HK-2 (cell line): ENCODE measurements around the gene STARD10.

Source experiments
- DNase-seq: peaks from one replicate; pipeline ENCODE4 v3.0.0-alpha.2; 2018; ENCODE audit not compliant: unreplicated experiment

STARD10 gene

DNA sequence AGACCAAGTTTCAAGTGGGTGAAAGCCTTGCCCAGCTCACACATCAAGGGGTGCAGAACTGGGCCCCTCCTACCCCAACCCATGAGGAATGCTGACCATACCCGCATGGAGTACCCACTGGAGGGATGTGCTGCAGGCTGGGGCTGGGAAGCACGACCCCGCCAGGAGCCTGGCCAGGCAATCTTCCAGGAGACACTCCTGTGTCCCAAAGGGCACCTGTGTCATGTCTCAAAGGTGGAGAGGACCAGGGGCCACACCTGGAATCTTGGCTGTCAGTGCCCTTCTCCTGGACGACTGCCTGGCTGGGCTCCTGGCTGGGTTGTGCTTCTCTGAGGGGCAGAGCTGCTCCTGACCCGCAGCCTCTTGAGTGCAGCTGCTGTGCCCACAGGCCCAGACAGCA is 48.3 kb downstream of the STARD10 start:
- no peak for DNase-seq

DNA sequence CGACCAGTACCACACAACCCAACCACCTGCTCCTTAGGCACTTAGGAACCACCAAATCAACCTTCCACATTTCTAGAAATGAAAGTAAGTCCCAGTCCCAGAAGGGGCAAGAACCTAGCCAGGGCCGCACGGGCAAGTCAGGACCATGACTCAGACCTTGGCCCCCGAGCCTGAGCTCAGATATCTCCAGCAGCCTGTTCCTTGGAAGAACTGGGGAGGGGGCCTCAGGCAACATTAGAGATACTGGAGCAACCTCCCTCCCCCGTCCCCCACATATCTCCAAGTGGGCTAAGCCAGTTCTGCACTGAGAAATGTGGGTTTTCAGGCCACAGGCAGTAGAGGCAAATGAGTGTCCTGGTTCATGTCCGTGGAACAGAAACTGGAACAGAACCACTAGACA is 49.4 kb downstream of the STARD10 start:
- DNase-seq: no peak

DNA sequence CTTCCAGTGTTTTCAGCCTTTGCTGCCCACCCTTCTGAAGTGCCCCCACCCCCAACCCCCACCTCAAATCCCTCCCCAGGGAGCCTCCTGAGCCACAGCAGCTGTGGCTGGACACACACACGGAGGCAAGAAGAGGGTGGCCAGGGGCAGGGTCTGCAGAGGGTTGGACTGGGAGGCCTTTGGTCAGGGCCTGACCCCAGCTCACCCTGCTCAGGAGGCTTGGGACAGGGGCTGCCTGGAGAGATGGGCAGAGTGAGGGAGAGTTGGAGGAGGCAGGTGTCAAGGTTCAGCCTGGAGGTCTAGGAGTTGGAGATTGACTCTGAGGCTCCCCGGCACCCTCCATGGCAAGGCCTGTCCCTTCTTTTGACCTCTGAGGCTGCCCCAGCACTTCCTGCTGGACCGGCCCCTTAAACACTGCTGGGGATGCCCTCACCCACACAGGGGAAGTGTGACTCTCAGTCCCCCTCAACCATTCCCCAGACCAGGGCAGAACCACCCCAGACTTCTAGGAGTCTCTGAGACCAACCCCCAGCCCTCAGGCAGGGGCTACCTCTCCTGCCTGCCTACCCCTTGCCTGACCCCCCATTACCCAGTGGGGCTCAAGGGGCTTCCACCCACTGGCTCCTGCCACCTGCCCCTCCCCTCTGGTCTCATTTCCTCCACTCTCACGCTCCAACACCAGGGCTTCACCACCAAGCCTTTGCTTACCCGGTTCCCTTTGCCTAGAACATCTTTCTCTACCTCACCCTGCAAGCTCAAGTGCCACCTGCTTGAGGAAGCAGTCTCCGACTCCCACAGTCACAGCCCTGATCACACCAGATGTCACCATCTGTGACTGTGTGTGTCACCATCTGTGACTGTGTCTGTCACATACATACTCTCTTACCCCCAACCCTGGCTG is 50.3 kb downstream of the STARD10 start:
- no peak for DNase-seq

DNA sequence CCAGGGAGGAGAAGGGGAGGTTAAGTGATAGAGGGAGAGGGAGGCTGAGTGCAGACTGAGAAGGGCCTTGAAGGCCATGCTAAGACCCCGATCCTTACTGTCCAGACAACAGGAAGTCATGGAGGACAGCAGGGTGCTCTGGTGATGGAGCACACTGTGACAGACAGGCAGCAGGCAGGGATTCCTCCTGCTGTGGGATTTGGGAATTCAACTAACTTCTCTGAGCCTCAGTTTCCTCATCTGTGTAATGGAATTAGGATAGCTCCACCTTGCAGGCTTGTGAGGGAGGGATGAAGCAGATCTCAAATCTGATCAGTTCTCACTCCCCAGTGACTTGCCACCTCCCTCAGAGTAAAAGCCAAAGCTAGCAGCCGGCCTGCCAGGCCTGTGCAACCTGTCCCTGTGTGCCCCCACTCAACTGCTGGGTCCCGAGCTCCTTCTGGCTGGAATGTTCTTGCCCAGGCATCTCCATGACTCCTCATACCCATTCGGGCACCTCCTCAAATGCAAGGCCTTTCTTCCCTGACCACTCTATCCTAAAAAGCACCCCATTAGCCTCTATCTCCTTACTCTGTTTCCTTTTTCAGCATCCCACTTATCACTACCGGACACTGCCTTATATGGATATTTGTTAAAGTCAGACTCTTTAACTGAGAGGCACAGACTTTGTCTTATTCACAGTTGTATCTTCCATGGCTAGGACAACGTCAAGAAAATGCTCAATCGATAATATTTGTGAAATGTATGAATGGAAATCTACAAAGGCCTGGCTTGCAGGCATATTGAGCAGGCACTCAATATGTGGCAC is 51.1 kb downstream of the STARD10 start:
- DNase-seq: no peak

DNA sequence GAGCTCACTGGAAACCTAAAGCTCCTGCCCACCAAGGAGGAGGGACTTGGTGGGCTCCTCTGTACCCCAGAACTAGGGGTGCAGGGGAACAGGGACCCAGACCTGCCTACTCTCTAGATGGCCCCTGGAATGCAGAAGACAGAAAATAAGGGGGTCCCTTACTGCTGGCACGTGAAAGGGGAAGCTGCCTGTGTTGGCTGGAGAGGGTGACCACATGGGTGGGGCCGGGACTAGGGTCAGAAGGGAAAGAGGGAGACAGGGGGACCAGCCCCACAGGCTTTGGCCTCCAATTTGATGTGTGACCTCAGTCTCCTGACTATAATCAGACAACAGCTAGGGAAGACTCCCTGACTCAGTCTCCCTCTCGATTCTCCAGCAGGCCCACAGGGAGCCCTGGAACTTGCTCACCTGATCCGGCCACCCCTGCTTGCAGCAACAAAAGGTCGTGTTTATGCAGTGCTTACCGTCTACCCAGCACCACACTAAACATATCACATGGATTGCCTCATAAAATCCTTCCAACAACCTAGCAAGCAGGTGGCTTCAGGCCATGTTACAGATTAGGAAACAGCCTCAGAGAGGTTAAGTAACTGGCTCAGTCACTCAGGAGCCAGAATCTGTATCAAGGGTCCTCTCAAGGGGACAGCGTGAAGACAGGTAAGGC is 51.9 kb downstream of the STARD10 start:
- DNase-seq: no peak

DNA sequence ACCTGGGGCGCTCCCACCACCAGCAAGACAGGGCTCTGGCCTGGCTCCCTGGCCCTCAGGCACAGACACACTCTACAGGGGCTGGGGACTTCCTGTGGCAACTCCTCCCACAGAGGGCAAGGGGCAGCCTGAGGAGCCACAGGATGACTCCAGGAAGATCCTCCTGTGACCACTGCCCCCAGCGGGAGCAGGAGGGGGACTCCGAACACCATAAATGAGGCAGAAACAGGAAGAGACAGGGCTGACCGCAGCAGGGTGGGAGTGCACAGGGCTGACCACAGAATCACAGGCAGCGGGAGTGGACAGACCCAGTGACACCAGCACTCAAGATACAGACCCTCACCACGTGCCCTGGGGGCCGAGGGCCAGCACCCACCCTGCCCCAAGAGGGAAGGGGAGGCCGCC is 52.4 kb downstream of the STARD10 start:
- DNase-seq: peak; percentile 57

DNA sequence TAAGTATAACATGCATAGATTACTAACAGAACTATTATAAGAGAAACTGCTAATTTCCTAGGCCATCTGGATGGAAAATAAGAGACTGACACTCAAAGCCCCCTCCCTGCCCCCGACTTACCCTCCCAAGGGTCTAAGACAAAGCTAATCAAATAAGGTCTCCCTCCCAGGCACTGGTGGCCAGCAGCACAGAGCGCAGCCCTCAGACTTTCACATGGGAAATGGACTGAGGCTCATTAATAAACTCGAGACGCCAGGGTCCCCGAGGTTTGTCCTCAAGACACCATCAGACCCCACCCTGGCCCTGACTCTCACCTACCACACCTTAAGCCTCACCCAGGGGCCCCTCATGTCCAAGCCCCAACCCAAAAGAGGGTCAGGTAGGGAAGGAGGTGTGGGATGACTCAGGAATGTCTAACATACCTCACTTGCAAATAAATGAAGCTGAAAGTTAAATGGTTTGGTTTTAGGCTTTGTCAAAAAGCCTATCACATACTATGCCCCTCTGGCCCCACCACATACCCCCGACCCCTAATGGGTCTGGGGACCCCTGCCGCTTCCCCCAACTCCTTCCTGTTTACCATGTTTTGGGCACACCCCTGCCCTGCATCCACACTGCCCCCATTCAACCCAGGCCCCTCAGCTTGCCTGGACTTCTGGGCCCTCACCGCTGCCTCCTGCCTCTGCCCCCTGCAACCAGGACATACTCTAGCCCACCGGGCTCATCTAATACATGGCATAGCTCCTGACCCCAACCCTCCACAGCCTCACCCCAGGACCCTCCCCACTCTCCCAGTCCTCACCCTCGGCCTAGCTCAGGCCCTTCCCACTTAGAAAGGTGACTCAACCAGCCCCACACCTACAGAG is 53.1 kb downstream of the STARD10 start:
- no peak for DNase-seq

DNA sequence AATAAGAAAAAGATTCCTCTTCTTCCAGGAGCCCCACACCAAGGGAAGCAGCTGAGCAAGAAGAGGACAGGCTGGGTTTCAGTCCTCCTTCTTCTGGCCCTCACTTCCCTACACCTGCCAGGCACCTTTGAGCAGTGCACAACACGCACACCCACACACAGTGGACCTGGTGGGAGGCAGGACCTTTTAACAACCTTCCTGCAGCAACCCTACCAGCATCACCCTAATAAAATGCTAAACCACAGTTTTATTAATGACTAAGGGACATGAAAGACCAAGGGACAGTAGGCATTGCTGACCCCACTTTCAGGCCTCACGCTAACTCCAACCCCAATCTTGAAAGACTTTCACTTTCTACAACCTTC is 53.8 kb downstream of the STARD10 start:
- no peak for DNase-seq

DNA sequence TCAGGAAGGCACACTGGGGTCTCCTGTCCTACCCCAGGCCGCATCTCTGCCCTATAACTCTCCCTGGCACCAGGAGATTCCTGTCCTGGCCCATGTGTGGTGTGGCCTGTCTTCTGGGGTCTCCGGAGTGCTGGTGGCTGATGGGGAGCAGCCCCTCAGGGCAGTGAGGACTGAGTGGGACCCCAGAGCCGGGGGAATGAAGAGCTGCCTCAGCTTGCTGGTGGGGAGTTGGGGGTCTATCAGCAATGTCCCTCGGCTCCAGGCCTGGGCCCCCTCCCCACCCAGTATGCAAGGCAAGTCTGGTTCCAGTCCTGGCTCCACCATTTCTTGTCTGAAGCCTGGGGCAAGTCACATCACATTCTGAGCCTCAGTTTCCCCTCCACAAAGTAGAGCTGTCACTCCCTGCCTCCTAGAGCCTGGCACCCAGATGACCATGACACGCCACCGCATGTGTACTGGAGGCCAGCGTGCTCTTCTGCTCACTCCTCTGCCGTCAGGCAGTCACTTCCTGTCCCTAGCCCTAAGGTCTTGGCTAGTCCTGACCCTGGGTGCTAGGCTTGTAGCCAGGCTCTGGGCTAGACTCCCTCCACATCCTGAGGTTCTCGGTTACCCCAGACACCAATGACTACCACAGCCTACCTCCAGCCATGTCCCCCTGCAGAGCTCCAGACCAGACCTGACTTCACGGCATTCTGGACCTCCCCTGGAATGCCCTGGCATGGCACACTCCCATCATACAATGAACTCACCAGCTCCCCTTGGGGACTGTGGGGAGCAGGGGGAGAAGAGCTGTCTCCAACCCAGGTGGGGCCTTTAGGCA is 54.4 kb downstream of the STARD10 start:
- no peak for DNase-seq

DNA sequence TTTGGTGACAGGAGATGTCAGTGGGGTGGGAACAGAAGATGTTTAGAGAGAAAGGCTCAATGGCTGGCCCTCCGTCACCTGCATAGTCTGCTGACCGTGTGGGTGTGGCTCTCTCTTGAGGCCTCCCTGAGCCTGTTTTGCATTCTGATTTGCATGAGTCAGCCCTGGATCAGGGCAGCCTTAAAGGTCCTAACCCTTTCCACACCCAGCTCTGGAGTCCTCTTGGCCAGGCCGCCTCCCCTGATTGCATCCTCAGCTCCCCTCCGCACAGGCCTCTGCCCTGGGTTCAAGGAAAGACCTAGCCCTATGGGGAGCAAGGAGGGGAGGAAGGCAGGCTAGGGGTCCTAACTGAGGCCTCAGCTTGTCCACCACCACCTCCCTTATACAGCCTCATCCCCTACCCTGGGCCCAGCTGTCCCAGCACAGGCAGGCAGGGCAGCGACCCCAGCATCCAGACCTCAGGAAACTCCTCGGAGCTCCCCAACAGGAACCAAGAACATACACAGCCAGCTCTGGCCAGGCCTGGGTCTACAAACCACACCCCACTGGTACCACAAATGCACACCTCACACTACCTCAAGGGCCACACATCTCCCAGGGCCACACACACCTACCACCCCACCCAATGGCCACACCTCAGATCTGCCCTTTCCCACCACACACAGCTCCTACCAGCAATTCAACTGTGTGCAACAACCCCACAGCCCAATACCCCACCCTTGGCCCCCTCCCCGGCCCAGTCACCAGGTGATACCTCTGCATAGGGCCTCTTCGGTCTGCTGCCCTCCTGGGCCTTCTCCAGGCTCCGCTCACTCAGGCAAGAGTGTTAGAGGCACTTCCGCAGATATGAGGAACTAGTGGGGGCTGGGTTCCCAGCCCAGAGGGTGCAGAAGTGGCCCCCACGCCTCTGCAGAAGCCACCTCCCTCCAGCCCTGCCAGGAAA is 55.4 kb downstream of the STARD10 start:
- DNase-seq: no peak

DNA sequence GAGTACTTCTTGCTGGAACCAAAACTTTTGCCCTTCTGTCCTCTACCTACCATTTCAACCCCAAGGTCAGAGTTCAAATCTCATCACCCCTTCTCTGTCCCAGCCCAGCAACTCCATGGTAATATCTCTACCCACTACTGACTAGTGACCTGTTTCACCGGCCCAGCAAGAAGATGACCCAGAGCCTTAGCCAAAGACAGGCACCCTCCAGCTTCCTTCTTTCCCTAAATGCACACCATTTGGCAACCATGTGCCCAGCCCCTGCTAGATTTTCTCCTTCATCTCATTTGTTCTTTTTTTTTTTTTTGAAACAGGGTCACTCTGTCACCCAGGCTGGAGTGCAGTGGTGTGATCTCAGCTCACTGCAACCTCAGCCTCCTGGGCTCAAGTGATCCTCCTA is 56.5 kb downstream of the STARD10 start:
- DNase-seq: no peak

DNA sequence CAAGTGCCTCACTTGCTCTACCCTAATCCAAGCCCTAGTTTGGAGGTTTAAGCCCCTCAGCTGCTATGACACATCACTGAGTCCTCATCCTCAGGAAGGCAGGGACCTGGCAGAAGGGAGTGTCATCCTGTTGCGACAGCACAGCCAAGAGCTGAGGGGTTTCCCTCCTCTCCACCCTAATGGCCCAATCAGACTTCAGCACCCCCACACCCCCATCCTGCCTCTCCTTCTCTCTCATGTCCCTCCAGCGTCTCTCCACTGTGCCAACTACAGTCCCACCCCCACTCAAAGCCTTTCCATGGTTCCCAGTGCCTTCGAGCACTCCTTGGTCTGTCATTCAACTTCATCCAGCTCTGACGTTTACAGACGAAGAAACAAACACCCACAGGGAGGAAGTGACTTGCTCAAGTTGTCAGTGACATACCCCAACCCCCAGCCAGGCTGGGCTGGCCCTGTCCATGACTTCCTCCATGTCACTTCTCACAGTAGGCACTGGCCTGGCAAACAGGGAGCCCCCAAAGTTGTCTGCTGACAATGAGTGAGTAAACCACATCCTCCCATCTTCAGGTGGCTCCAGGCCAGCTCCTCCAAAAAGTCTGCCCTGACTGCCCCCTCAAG is 57.3 kb downstream of the STARD10 start:
- peak; percentile 46 for DNase-seq

DNA sequence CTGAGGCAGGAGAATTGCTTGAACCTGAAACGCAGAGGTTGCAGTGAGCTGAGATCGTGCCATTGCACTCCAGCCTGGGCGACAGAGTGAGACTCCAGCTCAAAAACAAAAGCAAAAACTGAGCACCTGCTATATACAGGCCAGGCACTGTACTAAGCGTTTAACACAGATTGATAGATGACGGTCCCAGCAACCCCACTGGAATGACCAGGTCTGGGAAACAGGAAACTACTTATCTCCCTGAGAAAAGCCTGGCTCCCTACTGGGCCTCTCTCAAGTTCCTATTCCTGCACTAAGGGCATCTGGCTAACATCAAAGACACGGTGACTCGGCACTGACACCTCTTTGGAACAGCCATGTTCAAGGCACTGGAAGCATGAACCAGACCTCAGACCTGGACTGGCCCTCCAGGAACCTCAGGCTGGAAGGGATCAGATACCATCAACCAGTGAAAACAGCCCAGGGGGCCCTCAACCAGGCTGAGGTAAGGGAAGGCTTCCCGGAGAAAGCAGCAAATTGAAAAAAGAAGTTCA is 58.3 kb downstream of the STARD10 start:
- no peak for DNase-seq

DNA sequence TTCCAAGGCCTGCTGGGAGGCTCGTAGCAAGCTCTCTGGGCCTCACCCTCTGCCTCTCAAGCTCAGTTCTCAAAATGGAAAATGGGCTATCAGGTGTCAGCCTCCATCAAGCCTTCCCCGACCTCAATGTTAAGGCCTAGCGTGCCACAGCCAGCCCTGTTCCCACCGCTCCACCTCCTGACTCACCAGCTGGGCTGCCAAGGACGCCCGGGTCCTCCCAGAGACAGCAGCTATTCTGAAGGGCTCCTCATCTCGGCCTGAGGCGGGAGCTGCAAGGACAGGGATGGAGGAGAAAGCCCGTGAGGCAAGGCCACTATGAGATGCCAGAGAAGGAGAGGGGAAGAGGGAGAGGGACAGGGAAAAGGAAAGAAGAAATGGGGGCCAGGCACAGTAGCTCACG is 61.5 kb downstream of the STARD10 start:
- DNase-seq: no peak

DNA sequence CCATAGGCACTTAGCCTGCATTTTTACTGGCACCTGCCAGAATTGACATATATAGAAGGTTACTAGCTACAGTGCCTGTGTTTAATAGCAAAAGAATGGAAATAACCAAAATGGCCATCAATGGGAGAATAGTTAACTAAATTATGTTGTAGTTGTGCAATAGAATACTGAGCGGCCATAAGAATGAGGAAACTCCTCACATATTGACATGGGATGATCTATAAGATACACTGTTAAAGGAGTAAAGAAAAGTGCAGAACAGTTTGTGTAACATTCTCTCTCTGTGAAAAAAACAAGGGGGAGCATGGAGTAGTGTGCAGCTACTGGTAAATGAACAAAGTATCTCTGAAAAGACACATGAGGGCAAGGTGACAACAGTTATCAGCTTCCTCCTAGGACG is 63.1 kb downstream of the STARD10 start:
- no peak for DNase-seq

DNA sequence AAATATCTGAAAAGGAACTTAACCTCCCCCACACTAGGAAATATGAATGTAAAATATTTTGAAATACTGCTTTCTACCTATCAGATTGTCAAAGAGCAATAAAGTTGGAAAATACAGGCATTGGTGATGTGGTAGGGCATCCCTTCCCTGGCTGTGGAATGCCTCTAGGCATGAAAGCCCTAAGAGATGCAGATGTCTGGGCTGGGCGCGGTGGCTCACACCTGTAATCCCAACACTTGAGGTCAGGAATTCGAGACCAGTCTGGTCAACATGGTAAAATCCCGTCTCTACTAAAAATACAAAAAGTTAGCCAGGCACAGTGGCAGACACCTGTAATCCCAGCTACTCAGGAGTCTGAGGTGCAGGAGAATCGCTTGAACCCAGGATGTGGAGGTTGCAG is 63.6 kb downstream of the STARD10 start:
- DNase-seq: no peak

DNA sequence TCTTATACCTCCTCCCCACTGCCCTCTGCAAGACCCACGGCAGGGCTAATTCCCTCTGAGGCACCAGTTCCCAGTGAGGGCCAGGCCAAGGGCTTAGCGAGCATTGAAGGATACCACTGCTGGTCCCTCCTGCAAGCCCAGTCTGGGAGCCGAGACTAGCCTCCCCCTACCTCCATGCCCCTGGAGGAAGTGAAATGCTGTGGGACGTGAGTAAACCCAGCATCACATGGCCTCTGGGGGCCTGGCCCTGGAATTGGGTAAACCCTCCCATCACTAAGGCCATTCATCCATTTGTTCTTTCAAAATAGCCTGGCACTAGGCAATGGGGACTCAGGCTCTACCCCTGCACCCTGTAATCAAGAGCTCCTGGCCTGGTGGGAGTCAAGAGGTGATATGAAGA is 66.3 kb downstream of the STARD10 start:
- no peak for DNase-seq

DNA sequence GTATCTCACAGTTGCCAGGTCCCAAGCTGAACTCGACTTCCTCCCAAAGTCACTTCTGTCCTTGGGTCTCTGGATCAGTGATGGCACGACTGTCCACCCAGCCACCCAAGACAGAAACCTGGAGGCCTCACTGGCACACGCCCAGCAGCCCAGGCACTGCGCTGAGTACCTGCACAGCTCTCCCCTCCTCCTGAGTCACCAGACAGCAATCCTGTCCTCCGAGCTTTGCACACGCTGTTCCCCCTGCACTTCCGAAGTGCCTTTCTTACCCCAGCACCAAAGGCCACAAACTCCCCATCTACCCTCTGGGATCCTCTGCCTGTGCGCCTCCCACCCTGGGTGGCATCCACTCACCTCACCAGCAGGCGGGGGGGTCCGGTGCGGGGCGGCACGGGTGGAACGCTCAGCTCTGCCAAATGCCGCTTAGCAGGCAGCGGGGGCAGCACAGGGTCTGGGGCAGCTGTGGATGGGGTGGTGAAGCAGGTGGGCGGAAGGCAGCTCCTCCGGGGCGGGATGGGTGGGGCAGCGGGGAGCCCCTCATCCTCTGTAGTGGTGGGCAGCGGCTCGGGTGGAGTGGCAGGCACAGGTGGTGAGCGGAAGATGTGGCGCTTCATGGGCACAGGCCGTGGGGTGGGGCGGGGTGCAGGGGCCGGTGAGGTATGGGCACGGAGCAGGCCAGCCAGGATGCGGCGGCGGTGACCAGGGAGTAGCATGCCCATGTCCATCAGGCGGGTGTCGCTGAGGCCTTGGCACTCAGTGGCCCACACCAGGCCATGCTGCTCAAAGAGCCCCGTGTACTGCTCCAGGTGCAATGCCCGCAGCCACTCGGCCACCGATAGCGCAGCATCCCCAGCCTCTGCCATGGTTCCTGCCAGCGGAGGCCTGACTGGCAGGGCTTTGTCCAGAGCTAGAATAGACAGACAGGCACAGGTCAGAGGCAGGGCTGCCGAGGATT is 67.3 kb downstream of the STARD10 start:
- DNase-seq: no peak
